HL-60 (cell line): ENCODE results near the gene TRMT112.

Experiments used
- CTCF ChIP-seq: IDR thresholded peaks from one replicate; pipeline ENCODE4 v1.5.1; 2011; ENCODE audit warnings: low read length, control low read depth, inconsistent platforms; ENCODE audit not compliant: insufficient read depth
- GABPA ChIP-seq: IDR thresholded peaks from 2 replicates; pipeline ENCODE4 v1.6.1; 2012; ENCODE audit warnings: low read depth
- POLR2AphosphoS5 ChIP-seq: IDR thresholded peaks from 2 replicates; pipeline ENCODE4 v1.6.1; 2012; ENCODE audit warnings: low read depth
- REST ChIP-seq: IDR thresholded peaks from 2 replicates; pipeline ENCODE4 v1.6.1; 2012; ENCODE audit warnings: low read depth; ENCODE audit not compliant: insufficient replicate concordance
- SPI1 ChIP-seq: IDR thresholded peaks from 2 replicates; pipeline ENCODE4 v1.6.1; 2012; ENCODE audit warnings: low read depth, mild to moderate bottlenecking, borderline replicate concordance

- TF ChIP-seq CTCF: no peak
- no peak for TF ChIP-seq POLR2AphosphoS5
- no peak for TF ChIP-seq REST
- no peak for TF ChIP-seq GABPA
- TF ChIP-seq SPI1: no peak
Observed at GRCh38 chr11:64338716-64339115, 21.4 kb upstream of the TRMT112 start.
